ENCODE data around the gene EFCAB5. TPM values are rescaled to one million over a fixed set of nuclear protein-coding genes. Genes with fewer than 3 reads are reported as not detected.
"Not testable (repeated sequence)": the region's sequence is repeated elsewhere in the genome, so short reads cannot be mapped to it uniquely, and the experiment has no call there.

EFCAB5 gene
- polyA plus RNA-seq, 1 of the 3 experiments (the other 2 are of a cell fraction): 0.05 TPM

- TF ChIP-seq, protein P1, sequence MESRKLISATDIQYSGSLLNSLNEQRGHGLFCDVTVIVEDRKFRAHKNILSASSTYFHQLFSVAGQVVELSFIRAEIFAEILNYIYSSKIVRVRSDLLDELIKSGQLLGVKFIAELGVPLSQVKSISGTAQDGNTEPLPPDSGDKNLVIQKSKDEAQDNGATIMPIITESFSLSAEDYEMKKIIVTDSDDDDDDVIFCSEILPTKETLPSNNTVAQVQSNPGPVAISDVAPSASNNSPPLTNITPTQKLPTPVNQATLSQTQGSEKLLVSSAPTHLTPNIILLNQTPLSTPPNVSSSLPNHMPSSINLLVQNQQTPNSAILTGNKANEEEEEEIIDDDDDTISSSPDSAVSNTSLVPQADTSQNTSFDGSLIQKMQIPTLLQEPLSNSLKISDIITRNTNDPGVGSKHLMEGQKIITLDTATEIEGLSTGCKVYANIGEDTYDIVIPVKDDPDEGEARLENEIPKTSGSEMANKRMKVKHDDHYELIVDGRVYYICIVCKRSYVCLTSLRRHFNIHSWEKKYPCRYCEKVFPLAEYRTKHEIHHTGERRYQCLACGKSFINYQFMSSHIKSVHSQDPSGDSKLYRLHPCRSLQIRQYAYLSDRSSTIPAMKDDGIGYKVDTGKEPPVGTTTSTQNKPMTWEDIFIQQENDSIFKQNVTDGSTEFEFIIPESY (IDR thresholded peaks at IDR 0.05; ENCODE audit: borderline replicate concordance, low read depth): no peak
- TF ChIP-seq EZH2phosphoT487 (IDR thresholded peaks at IDR 0.05; ENCODE audit: borderline replicate concordance, low read depth) (no peak), MEF2A (IDR thresholded peaks at IDR 0.05; ENCODE audit: borderline replicate concordance, low read depth) (no peak)
Measured at GRCh38 chr17:30082773-30083172, 141.3 kb downstream of the EFCAB5 start (continued).

DNA sequence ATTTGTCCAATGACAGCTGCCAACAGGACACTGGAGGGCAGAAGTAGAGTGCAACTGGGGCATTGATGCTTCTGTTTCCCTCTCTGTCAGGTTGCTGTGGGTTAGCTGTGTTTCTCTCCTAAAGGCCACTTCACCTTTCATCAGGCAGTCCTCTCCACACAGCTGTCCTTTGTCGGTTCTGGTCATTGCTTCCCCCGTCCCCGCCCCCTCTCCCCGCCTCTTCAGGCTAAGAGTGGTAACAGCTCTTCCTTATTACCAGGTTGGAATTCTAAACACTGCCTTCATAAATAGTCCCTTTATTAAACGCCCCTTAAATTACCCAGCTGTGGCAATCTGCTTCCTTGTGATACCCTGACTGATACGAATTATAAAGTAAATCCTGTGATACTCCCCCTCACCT, 143.4 kb downstream of the EFCAB5 start:
- Histone ChIP-seq H3K4me2 (no peak overlapping the region), H3K4me1 (ENCODE audit: control insufficient read depth in 1 of 2, insufficient read depth in 2 of 2, low read depth in 1 of 2, low read length in 1 of 2) (no peaks in the 10 kb centered on the region), H3K4me3 (ENCODE audit: low read depth in 2 of 2, low read length in 1 of 2) (no peak overlapping the region), H3K9me3 (no peaks in the 10 kb centered on the region), H3K36me3 (replicated peaks in 1 of 2; ENCODE audit: control insufficient read depth in 1 of 2, insufficient read depth in 2 of 2, low read length in 1 of 2) (no peaks in the 10 kb centered on the region), H3F3A (replicated peaks; ENCODE audit: insufficient read depth) (no peaks in the 10 kb centered on the region), H3K27me3 (ENCODE audit: insufficient read depth) (no peaks in the 10 kb centered on the region), H2AFZ (ENCODE audit: low read depth) (no peak overlapping the region), H3K9me2 (no peaks in the 10 kb centered on the region), H3K79me2 (ENCODE audit: insufficient read depth) (no peaks in the 10 kb centered on the region), H4K20me1 (ENCODE audit: insufficient read depth) (no peaks in the 10 kb centered on the region), H3K27ac (ENCODE audit: low read depth in 2 of 2, low read length in 1 of 2) (no peak overlapping the region), H3K9ac (no peak overlapping the region)
- TF ChIP-seq TCF12 (IDR thresholded peaks at IDR 0.05) (no peak), CHD2 (IDR thresholded peaks at IDR 0.05; ENCODE audit: low read length, partially characterized antibody) (no peak)
- TF ChIP-seq, protein P2, sequence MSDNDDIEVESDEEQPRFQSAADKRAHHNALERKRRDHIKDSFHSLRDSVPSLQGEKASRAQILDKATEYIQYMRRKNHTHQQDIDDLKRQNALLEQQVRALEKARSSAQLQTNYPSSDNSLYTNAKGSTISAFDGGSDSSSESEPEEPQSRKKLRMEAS (IDR thresholded peaks at IDR 0.05; ENCODE audit: low read depth): no peak
- TF ChIP-seq, protein P3, sequence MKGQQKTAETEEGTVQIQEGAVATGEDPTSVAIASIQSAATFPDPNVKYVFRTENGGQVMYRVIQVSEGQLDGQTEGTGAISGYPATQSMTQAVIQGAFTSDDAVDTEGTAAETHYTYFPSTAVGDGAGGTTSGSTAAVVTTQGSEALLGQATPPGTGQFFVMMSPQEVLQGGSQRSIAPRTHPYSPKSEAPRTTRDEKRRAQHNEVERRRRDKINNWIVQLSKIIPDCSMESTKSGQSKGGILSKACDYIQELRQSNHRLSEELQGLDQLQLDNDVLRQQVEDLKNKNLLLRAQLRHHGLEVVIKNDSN (IDR thresholded peaks at IDR 0.05; ENCODE audit: borderline replicate concordance, low read depth): no peak
- TF ChIP-seq, protein P4, sequence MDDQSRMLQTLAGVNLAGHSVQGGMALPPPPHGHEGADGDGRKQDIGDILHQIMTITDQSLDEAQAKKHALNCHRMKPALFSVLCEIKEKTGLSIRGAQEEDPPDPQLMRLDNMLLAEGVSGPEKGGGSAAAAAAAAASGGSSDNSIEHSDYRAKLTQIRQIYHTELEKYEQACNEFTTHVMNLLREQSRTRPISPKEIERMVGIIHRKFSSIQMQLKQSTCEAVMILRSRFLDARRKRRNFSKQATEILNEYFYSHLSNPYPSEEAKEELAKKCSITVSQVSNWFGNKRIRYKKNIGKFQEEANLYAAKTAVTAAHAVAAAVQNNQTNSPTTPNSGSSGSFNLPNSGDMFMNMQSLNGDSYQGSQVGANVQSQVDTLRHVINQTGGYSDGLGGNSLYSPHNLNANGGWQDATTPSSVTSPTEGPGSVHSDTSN (IDR thresholded peaks at IDR 0.05): no peak
- DNase-seq: no peak
- CTCF ChIA-PET: interaction anchor here (1.0 to 8.2 kb wide), 4 partner anchors 11 to 277 kb away, joined by 3 to 81 read pairs (median 4); no protein-coding TSS in a partner anchor
- POLR2A ChIA-PET: no interaction called here
- 57% methylated on average over 6 of the region's 6 CpGs for whole genome bisulfite sequencing (ENCODE audit: low lambda C conversion rate)

DNA sequence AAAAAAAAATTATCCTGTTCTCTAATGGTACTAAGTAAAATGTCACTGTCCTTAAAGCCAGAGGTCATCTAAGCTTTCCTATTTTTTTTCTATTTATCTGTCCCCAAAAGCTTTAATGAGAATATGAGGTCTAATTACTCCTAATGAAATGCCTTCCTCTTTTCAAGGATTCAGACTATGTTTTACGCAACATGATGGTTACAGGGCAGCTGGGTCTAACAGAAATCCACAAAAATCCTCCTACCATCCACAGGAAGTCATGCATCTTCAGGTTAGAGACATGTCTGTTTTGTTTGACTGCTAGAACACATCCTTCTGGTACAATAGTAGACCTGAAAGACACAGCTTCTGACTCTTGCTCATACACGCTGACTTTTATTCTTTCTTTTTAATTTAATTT, 145.5 kb downstream of the EFCAB5 start:
- Histone ChIP-seq H3K4me3 (ENCODE audit: low read depth in 2 of 2, low read length in 1 of 2) (no peak overlapping the region), H3F3A (replicated peaks; ENCODE audit: insufficient read depth) (peaks cover 11% of the 10 kb centered on the region), H3K9me3 (no peaks in the 10 kb centered on the region), H3K9ac (no peak overlapping the region), H3K27me3 (ENCODE audit: insufficient read depth) (no peaks in the 10 kb centered on the region), H4K20me1 (ENCODE audit: insufficient read depth) (no peaks in the 10 kb centered on the region), H3K4me1 (ENCODE audit: control insufficient read depth in 1 of 2, insufficient read depth in 2 of 2, low read depth in 1 of 2, low read length in 1 of 2) (peaks cover 0 to 13% of the 10 kb centered on the region in 2 experiments; a peak in 1 of 4 replicates), H3K79me2 (ENCODE audit: insufficient read depth) (no peaks in the 10 kb centered on the region), H3K9me2 (no peaks in the 10 kb centered on the region), H3K4me2 (no peak overlapping the region), H3K36me3 (replicated peaks in 1 of 2; ENCODE audit: control insufficient read depth in 1 of 2, insufficient read depth in 2 of 2, low read length in 1 of 2) (no peaks in the 10 kb centered on the region), H3K27ac (ENCODE audit: low read depth in 2 of 2, low read length in 1 of 2) (no peak overlapping the region), H2AFZ (ENCODE audit: low read depth) (no peak overlapping the region)
- WGBS (ENCODE audit: low lambda C conversion rate): 69% methylated on average over 2 of the region's 2 CpGs
- POLR2A ChIA-PET: no interaction called here
- no peak for TF ChIP-seq NFIC (IDR thresholded peaks at IDR 0.05; ENCODE audit: borderline replicate concordance)
- CTCF ChIA-PET: interaction anchor here (1.0 to 1.2 kb wide), 2 partner anchors 9 to 23 kb away, joined by 3 read pairs; no protein-coding TSS in a partner anchor
- no peak for DNase-seq

DNA sequence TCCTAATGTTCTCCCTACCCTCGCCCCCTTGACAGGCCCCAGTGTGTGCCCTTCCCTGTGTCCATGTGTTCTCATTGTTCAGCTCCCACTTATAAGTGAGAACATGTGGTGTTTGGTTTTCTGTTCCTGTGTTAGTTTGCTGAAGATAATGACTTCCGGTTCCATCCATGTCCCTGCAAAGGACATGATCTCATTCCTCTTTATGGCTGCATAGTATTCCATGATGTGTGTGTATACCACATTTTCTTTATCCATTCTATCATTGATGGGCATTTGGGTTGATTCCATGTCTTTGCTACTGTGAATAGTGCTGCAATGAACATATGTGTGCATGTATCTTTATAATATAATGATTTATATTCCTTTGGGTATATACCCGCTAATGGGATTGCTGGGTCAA, 146.0 kb downstream of the EFCAB5 start:
- H3K9me3 ChIP-seq; H3K27me3 ChIP-seq (ENCODE audit: insufficient read depth); H3K4me3 ChIP-seq (ENCODE audit: low read depth in 2 of 2, low read length in 1 of 2); H3K4me2 ChIP-seq; H4K20me1 ChIP-seq (ENCODE audit: insufficient read depth); H3K9ac ChIP-seq; H3K79me2 ChIP-seq (ENCODE audit: insufficient read depth); H3K9me2 ChIP-seq; H3K36me3 ChIP-seq (replicated peaks in 1 of 2; ENCODE audit: control insufficient read depth in 1 of 2, insufficient read depth in 2 of 2, low read length in 1 of 2); DNase-seq; H3K27ac ChIP-seq (ENCODE audit: low read depth in 2 of 2, low read length in 1 of 2); H2AFZ ChIP-seq (ENCODE audit: low read depth); POLR2A ChIA-PET: not testable (repeated sequence)
- whole genome bisulfite sequencing (ENCODE audit: low lambda C conversion rate): 63% methylated on average over 3 of the region's 3 CpGs
- Histone ChIP-seq H3K4me1 (ENCODE audit: control insufficient read depth in 1 of 2, insufficient read depth in 2 of 2, low read depth in 1 of 2, low read length in 1 of 2) (peaks cover 0 to 17% of the 10 kb centered on the region in 2 experiments; a peak in 1 of 4 replicates), H3F3A (replicated peaks; ENCODE audit: insufficient read depth) (peaks cover 13% of the 10 kb centered on the region)
- CTCF ChIA-PET: interaction anchor here (1.0 to 1.2 kb wide), 2 partner anchors 9 to 22 kb away, joined by 3 read pairs; no protein-coding TSS in a partner anchor
